Astrocyte (in vitro differentiated cells and primary cell): Measurements from ENCODE around the gene MPDU1. TPM values are rescaled to one million over a fixed set of nuclear protein-coding genes. Genes with fewer than 3 reads are reported as not detected.

Source experiments
- DNase-seq: peaks from one replicate; pipeline ENCODE4 v3.0.0-alpha.2; 2010; ENCODE audit warnings: low read depth
- FAIRE-seq: peaks from 2 replicates; lab custom pipeline; 2011; peaks lifted over from hg19 to GRCh38; lab: Jason Lieb, UNC
- H2AFZ ChIP-seq: 2 replicates; pipeline ENCODE4 v1.6.0; 2012; ENCODE audit warnings: low read depth, low read length, inconsistent platforms
- H3K27ac ChIP-seq: 2 replicates; pipeline ENCODE4 v1.5.1; 2011; ENCODE audit warnings: low read depth, low read length, inconsistent platforms
- H3K27me3 ChIP-seq: 2 replicates; pipeline ENCODE4 v1.6.0; 2011; ENCODE audit warnings: low read length, inconsistent platforms; ENCODE audit not compliant: insufficient read depth
- H3K36me3 ChIP-seq: 2 replicates; pipeline ENCODE4 v1.5.1; 2011; ENCODE audit warnings: low read length, inconsistent platforms; ENCODE audit not compliant: insufficient read depth
- H3K4me1 ChIP-seq: 2 replicates; pipeline ENCODE4 v1.5.1; 2011; ENCODE audit warnings: low read length, inconsistent platforms; ENCODE audit not compliant: insufficient read depth
- H3K4me2 ChIP-seq: 2 replicates; pipeline ENCODE4 v1.6.0; 2012; ENCODE audit warnings: low read length, inconsistent platforms
- H3K4me3 ChIP-seq: 2 replicates; pipeline ENCODE4 v1.5.1; 2011; ENCODE audit warnings: low read depth, mild to moderate bottlenecking, low read length, inconsistent platforms; ENCODE audit not compliant: insufficient read depth
- H3K79me2 ChIP-seq: 2 replicates; pipeline ENCODE4 v1.6.0; 2012; ENCODE audit warnings: mild to moderate bottlenecking, low read length, inconsistent platforms; ENCODE audit not compliant: insufficient read depth
- H3K9ac ChIP-seq: 2 replicates; pipeline ENCODE4 v1.6.0; 2012; ENCODE audit warnings: mild to moderate bottlenecking, low read length, inconsistent platforms
- H3K9me3 ChIP-seq: 2 replicates; pipeline ENCODE4 v1.5.1; 2012; ENCODE audit warnings: low read depth, mild to moderate bottlenecking, low read length, inconsistent platforms; ENCODE audit not compliant: insufficient read depth
- H4K20me1 ChIP-seq: 2 replicates; pipeline ENCODE4 v1.6.0; 2012; ENCODE audit warnings: low read length, inconsistent platforms; ENCODE audit not compliant: insufficient read depth
- H3K27ac Mint-ChIP-seq: one replicate; pipeline ENCODE4 v1.8.0; 2021; ENCODE audit warnings: mild to moderate bottlenecking, mixed read lengths; ENCODE audit not compliant: unreplicated experiment
- H3K27me3 Mint-ChIP-seq: one replicate; pipeline ENCODE4 v1.8.0; 2021; ENCODE audit warnings: low read depth, mixed read lengths; ENCODE audit not compliant: unreplicated experiment
- H3K36me3 Mint-ChIP-seq: one replicate; pipeline ENCODE4 v1.8.0; 2021; ENCODE audit warnings: low read depth, mixed read lengths; ENCODE audit not compliant: unreplicated experiment
- H3K4me1 Mint-ChIP-seq: one replicate; pipeline ENCODE4 v1.8.0; 2021; ENCODE audit warnings: low read depth, mixed read lengths; ENCODE audit not compliant: unreplicated experiment
- H3K4me3 Mint-ChIP-seq: one replicate; pipeline ENCODE4 v1.8.0; 2021; ENCODE audit warnings: mild to moderate bottlenecking, moderate library complexity, mixed read lengths; ENCODE audit not compliant: unreplicated experiment
- H3K9me3 Mint-ChIP-seq: one replicate; pipeline ENCODE4 v1.8.0; 2021; ENCODE audit warnings: mild to moderate bottlenecking, mixed read lengths; ENCODE audit not compliant: unreplicated experiment
- EZH2 ChIP-seq: IDR thresholded peaks from 2 replicates; pipeline ENCODE4 v1.6.1; 2012; ENCODE audit warnings: mild to moderate bottlenecking, low read length, inconsistent platforms; ENCODE audit not compliant: insufficient read depth
- total RNA-seq: library from RNA; stranded (reverse); gene quantifications from 2 replicates; pipeline ENCODE4 v1.2.1, GENCODE V29; 2021
- TF ChIP-seq, protein P1 (sequence below): IDR thresholded peaks from 2 replicates; pipeline ENCODE4 v1.5.1; 2011; ENCODE audit warnings: low read depth, mild to moderate bottlenecking, inconsistent platforms, low read length, moderate library complexity; ENCODE audit not compliant: insufficient read depth

The MPDU1 gene
- total RNA-seq, 1 donor from 2014 or later: 51.2 TPM

DNA sequence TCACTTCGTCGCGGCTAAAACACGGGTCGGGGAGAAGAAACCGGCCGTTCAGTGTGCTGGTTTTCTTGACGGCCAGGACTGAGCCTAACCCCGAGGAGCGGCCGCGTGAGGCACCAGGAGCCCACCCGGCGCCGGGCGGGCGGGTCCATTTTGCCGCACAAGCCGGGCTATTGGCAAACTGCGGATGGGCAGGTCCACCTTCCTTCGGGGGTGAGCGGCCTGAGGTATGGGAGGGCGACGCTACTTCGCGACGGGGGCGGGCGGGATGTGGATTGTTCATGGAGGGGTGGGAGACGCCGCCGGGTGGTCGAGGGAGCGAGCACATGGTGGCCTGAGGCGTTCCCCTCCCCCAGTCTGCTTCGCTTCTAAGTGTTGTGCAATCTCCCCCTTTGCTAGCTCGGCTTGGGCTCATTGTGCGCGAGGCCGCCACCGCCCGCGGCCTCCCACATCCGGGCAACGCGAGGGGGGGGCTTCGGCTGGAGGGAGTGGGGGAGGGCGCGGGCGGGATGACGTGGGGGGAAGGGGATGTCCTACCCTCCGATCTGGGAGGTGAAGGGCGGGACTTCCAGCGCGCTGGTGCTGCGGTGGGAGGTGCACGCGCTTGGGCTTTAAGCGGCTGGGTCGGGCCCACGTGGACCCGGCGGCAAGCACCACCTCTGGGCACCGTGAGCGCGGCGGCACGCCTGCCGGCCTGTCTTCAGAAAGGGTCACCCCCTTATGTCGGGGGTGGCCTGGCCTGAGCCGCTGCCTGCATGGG lies 10.2 kb upstream of the MPDU1 start:
- H3K27me3 Mint-ChIP-seq: no peaks in the 10 kb centered on the region
- DNase-seq: peak; percentile 77
- peak overlapping the region; percentile 99 for H3K27ac Mint-ChIP-seq
- H3K9me3 Mint-ChIP-seq: no peaks in the 10 kb centered on the region
- peak overlapping the region; percentile 88 for H3K4me3 ChIP-seq
- TF ChIP-seq EZH2: no peak
- TF ChIP-seq, protein P1, sequence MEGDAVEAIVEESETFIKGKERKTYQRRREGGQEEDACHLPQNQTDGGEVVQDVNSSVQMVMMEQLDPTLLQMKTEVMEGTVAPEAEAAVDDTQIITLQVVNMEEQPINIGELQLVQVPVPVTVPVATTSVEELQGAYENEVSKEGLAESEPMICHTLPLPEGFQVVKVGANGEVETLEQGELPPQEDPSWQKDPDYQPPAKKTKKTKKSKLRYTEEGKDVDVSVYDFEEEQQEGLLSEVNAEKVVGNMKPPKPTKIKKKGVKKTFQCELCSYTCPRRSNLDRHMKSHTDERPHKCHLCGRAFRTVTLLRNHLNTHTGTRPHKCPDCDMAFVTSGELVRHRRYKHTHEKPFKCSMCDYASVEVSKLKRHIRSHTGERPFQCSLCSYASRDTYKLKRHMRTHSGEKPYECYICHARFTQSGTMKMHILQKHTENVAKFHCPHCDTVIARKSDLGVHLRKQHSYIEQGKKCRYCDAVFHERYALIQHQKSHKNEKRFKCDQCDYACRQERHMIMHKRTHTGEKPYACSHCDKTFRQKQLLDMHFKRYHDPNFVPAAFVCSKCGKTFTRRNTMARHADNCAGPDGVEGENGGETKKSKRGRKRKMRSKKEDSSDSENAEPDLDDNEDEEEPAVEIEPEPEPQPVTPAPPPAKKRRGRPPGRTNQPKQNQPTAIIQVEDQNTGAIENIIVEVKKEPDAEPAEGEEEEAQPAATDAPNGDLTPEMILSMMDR: no peak
- peak overlapping the region; percentile 97 for H3K4me3 Mint-ChIP-seq
- no peaks in the 10 kb centered on the region for H3K9me3 ChIP-seq
- H3K4me1 ChIP-seq: peaks cover 32% of the 10 kb centered on the region
- peak overlapping the region; percentile 100 for H3K9ac ChIP-seq
- no peak for FAIRE-seq
- peaks cover 65% of the 10 kb centered on the region for H4K20me1 ChIP-seq
- peaks cover 41% of the 10 kb centered on the region for H3K4me1 Mint-ChIP-seq
- peaks cover 43% of the 10 kb centered on the region for H3K36me3 Mint-ChIP-seq
- peaks cover 87% of the 10 kb centered on the region for H3K79me2 ChIP-seq
- H3K27ac ChIP-seq: peak overlapping the region; percentile 95
- H3K36me3 ChIP-seq: peaks cover 60% of the 10 kb centered on the region
- no peak overlapping the region for H2AFZ ChIP-seq
- peak overlapping the region; percentile 97 for H3K4me2 ChIP-seq
- H3K27me3 ChIP-seq: no peaks in the 10 kb centered on the region

DNA sequence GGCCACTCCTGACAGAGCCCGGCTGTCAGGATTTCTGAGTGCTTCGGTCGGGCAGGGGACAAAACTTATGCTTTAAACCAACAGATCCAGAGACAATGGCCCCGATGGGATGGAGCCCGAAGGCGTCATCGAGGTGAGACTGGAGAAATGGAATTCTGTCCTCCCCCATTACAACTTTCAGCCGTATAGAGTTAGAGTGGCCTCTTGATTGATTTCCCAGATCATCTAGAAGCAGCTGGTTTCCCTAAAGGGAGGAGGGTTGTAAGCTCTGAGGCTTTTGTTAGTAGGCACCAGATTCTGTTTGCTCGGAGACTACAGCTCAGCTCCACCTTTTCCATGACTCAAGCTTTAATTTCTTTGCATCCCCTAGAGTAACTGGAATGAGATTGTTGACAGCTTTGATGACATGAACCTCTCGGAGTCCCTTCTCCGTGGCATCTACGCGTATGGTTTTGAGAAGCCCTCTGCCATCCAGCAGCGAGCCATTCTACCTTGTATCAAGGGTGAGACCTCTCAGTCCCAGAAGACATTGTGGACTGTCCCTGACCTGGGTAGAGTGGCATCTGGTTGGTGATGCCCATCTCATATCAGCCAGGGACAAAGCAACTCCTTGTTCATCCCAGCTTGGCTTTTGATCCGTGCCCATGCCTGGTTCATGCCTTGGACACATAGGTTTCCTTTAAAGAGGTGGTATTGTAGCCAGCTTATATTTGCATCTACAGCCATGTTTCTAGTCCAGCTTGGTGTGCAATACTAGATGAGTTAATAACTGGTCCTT lies 9.3 kb upstream of the MPDU1 start:
- H3K79me2 ChIP-seq: peaks cover 85% of the 10 kb centered on the region
- TF ChIP-seq EZH2: no peak
- TF ChIP-seq, protein P1: no peak
- H3K9me3 ChIP-seq: no peaks in the 10 kb centered on the region
- H3K4me3 ChIP-seq: peak overlapping the region; percentile 88
- peak overlapping the region; percentile 100 for H3K9ac ChIP-seq
- H3K4me1 ChIP-seq: peaks cover 37% of the 10 kb centered on the region
- Mint-ChIP-seq H3K4me1 (peaks cover 46% of the 10 kb centered on the region), H3K27ac (peak overlapping the region; percentile 78), H3K27me3 (no peaks in the 10 kb centered on the region), H3K36me3 (peaks cover 40% of the 10 kb centered on the region), H3K4me3 (peak overlapping the region; percentile 97), H3K9me3 (no peaks in the 10 kb centered on the region)
- FAIRE-seq (no peak), DNase-seq (no peak)
- peak overlapping the region; percentile 43 for H3K27ac ChIP-seq
- H3K36me3 ChIP-seq: peaks cover 62% of the 10 kb centered on the region
- H3K4me2 ChIP-seq: peak overlapping the region; percentile 97
- no peaks in the 10 kb centered on the region for H3K27me3 ChIP-seq
- H4K20me1 ChIP-seq: peaks cover 72% of the 10 kb centered on the region
- no peak overlapping the region for H2AFZ ChIP-seq
